A549 (cell line): ENCODE measurements around the gene PCGF2. TPM values are rescaled to one million over a fixed set of nuclear protein-coding genes. Genes with fewer than 3 reads are reported as not detected.

Source experiments
- ATAC-seq, 2 experiments: fragments of 200-7000 bp in 1 of 2; fragments of >200 bp in 1 of 2; cut with Nextera tagmentation in 1 of 2; cut with Tn5 transposase in 1 of 2; 3 replicates each; pipeline versions ENCODE4 v1.8.0 to v1.9.1; 2018 to 2020; ENCODE audit warnings: mild to moderate bottlenecking in 1 of 2, moderate library complexity in 1 of 2
- CTCF ChIA-PET: fragments of 300-600 bp; sonication (Branson Sonifier 250); formaldehyde crosslinking; extraction: SDS; loops from one replicate; lab custom pipeline; 2021; ENCODE audit warnings: antibody characterized with exemption, inconsistent platforms; lab: Yijun Ruan, JAX
- POLR2A ChIA-PET: fragments of 350-600 bp; formaldehyde crosslinking; extraction: SDS; loops from one replicate; lab custom pipeline; 2021; ENCODE audit warnings: antibody characterized with exemption, inconsistent platforms; lab: Yijun Ruan, JAX
- DNase-seq, 2 experiments: peaks; one replicate each; pipeline versions ENCODE4 v3.0.0 to v3.0.0-alpha.2; 2011 to 2016; ENCODE audit warnings: low read depth in 1 of 2, low spot score in 1 of 2
- FAIRE-seq: peaks from 2 replicates; lab custom pipeline; 2011; peaks lifted over from hg19 to GRCh38; lab: Jason Lieb, UNC
- H3K27ac ChIP-seq, 2 experiments: fragments of >200 bp; sonication (Bioruptor Twin); formaldehyde crosslinking; 3 replicates each; pipeline ENCODE4 v1.5.1; 2016 to 2017
- H3K4me1 ChIP-seq: fragments of >200 bp; sonication (Bioruptor Twin); formaldehyde crosslinking; 3 replicates; pipeline ENCODE4 v1.6.1; 2016
- H3K4me2 ChIP-seq: fragments of >200 bp; sonication (Bioruptor Twin); formaldehyde crosslinking; 3 replicates; pipeline ENCODE4 v1.6.1; 2016
- H3K4me3 ChIP-seq: fragments of >200 bp; sonication (Bioruptor Twin); formaldehyde crosslinking; 3 replicates; pipeline ENCODE4 v1.5.1; 2016
- H3K9me3 ChIP-seq: fragments of >200 bp; sonication (Bioruptor Twin); formaldehyde crosslinking; 3 replicates; pipeline ENCODE4 v1.6.1; 2016
- BHLHE40 ChIP-seq: IDR thresholded peaks from 2 replicates; pipeline ENCODE4 v1.6.1; 2012; ENCODE audit warnings: low read depth, low read length, inconsistent platforms
- CBX8 ChIP-seq: fragments of 200-600 bp; sonication (generic); IDR thresholded peaks from 2 replicates; pipeline ENCODE4 v1.6.1; 2016
- E2F6 ChIP-seq: IDR thresholded peaks from 2 replicates; pipeline ENCODE4 v1.6.1; 2012; ENCODE audit warnings: low read depth, borderline replicate concordance
- ESRRA ChIP-seq: fragments of 150-350 bp; IDR thresholded peaks from 2 replicates; pipeline ENCODE4 v1.6.1; 2014; ENCODE audit warnings: mild to moderate bottlenecking, low read length, borderline replicate concordance
- HES2 ChIP-seq: fragments of >200 bp; sonication (Bioruptor Twin); formaldehyde crosslinking; IDR thresholded peaks from 2 replicates; pipeline ENCODE4 v1.6.1; 2016
- HEYL ChIP-seq: fragments of 250-450 bp; sonication (Bioruptor Pico); IDR thresholded peaks from 2 replicates; pipeline ENCODE4 v1.8.0; 2021; ENCODE audit warnings: mild to moderate bottlenecking, moderate library complexity
- HOXA7 ChIP-seq: fragments of 250-450 bp; sonication (Bioruptor Pico); IDR thresholded peaks from 2 replicates; pipeline ENCODE4 v1.5.0; 2020; ENCODE audit warnings: mild to moderate bottlenecking, moderate library complexity
- JUNB ChIP-seq: fragments of >200 bp; sonication (Bioruptor Twin); formaldehyde crosslinking; IDR thresholded peaks from 2 replicates; pipeline ENCODE4 v1.6.1; 2016
- MYC ChIP-seq: IDR thresholded peaks from 2 replicates; pipeline ENCODE4 v1.6.1; 2012; ENCODE audit warnings: mild to moderate bottlenecking, inconsistent platforms, low read length, improper control_type of control experiment, borderline replicate concordance
- NFE2L2 ChIP-seq: fragments of 150-350 bp; conservative IDR thresholded peaks from 2 replicates; pipeline ENCODE4 v1.6.1; 2014; ENCODE audit warnings: low read length
- NPAS2 ChIP-seq: fragments of 250-450 bp; sonication (Bioruptor Pico); IDR thresholded peaks from 2 replicates; pipeline ENCODE4 v1.8.0; 2022; ENCODE audit warnings: mild to moderate bottlenecking, moderate library complexity, borderline replicate concordance
- POLR2A ChIP-seq: IDR thresholded peaks from 2 replicates; pipeline ENCODE4 v1.6.1; 2012; ENCODE audit warnings: mild to moderate bottlenecking, low read length
- RARB ChIP-seq: fragments of 250-450 bp; sonication (Bioruptor Pico); IDR thresholded peaks from 2 replicates; pipeline ENCODE4 v1.8.0; 2021; ENCODE audit warnings: mild to moderate bottlenecking, moderate library complexity
- SMC3 ChIP-seq: fragments of >200 bp; sonication (Bioruptor Twin); formaldehyde crosslinking; IDR thresholded peaks from 3 replicates; pipeline ENCODE4 v1.6.1; 2018; ENCODE audit warnings: inconsistent platforms
- TFCP2L1 ChIP-seq: fragments of 250-450 bp; sonication (Bioruptor Pico); IDR thresholded peaks from 2 replicates; pipeline ENCODE4 v1.5.0; 2021; ENCODE audit warnings: mild to moderate bottlenecking
- ZC3H11A ChIP-seq: fragments of 450-650 bp; IDR thresholded peaks from 2 replicates; pipeline ENCODE4 v1.6.1; 2014; ENCODE audit warnings: antibody characterized with exemption, mild to moderate bottlenecking
- ZFP36 ChIP-seq: fragments of 450-650 bp; IDR thresholded peaks from 2 replicates; pipeline ENCODE4 v1.6.1; 2014; ENCODE audit warnings: borderline replicate concordance; ENCODE audit not compliant: partially characterized antibody
- ZSCAN20 ChIP-seq: fragments of 250-450 bp; sonication (Bioruptor Pico); IDR thresholded peaks from 2 replicates; pipeline ENCODE4 v1.8.0; 2022; ENCODE audit warnings: mild to moderate bottlenecking, moderate library complexity
- WGBS: methylation state at CpG from one replicate; pipeline ENCODE4 v1.1.6; 2017; ENCODE audit errors: missing lambda C conversion rate; 5-methylcytosine and 5-hydroxymethylcytosine counted together
- polyA plus RNA-seq, 4 experiments: library from polyadenylated mRNA; depleted of rRNA in 3 of 4; stranded (reverse); fragments of >200 nt; fragmentation: RNase III in 1 of 4; extraction: RNeasy Plus Mini Kit Qiagen cat#74134 plus additional on column Dnase treatment in 1 of 4; gene quantifications; 2 replicates in 3 of 4; 3 replicates in 1 of 4; pipeline ENCODE4 v1.2.3, GENCODE V29; 2011 to 2017
- TF ChIP-seq, protein P1 (sequence below): IDR thresholded peaks from 2 replicates; pipeline ENCODE4 v1.6.1; 2012
- TF ChIP-seq, protein P2 (sequence below): IDR thresholded peaks from 2 replicates; pipeline ENCODE4 v1.6.1; 2012
- TF ChIP-seq, protein P3 (sequence below): fragments of 250-450 bp; sonication (Bioruptor Pico); IDR thresholded peaks from 2 replicates; pipeline ENCODE4 v1.5.0; 2021; ENCODE audit warnings: mild to moderate bottlenecking, moderate library complexity, borderline replicate concordance
- TF ChIP-seq, protein P4 (sequence below): fragments of 150-350 bp; IDR thresholded peaks from 2 replicates; pipeline ENCODE4 v1.6.1; 2014; ENCODE audit warnings: low read depth, mild to moderate bottlenecking, low read length

PCGF2 gene
- polyA plus RNA-seq, 2 of the 4 experiments (the other 2 are of a cell fraction) = 19.9 to 43.6 TPM

DNA sequence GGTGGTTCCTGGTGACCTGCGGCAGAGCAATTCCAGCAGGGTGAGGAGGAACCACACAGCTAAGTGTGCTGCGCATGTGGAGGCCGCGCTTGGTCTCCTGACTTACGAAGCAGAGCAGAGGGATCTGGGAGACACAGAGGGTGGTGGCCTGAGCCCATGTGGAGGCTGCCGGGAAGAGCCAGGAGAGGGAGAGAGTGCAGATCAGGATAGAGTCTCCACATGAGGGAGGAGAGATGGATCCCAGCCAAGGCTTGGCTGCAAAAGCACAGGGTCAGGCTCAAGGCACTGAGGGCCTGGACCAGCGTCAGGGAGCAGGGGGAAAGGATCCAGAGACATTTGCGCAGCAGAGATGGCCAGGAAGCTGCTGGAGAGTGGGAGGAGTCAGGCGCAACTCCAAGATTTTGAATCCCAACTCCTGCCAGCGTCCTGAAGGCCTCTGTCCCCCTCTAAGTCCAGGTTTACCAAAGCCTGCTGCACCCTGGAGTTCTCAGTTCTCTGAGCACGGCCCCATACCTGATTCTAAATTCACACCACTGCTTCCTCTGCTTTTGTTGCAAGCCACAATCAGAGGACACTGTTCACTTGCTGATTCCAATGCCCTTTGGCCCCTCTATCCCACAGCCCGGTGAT is 54.3 kb downstream of the PCGF2 start:
- no peak overlapping the region for H3K4me3 ChIP-seq
- no peaks in the 10 kb centered on the region for H3K4me1 ChIP-seq
- no peak overlapping the region for H3K4me2 ChIP-seq
- ChIA-PET POLR2A (no interaction called here), CTCF (interaction anchor here (1.0 to 9.8 kb wide), 3 partner anchors 17 to 41 kb away, joined by 3 to 51 read pairs (median 3); no protein-coding TSS in a partner anchor)
- no peaks in the 10 kb centered on the region for H3K9me3 ChIP-seq
- TF ChIP-seq NFE2L2 (no peak), ZC3H11A (no peak), TFCP2L1 (CRISPR knock-in tag) (no peak), CBX8 (no peak), POLR2A (no peak), SMC3 (no peak), RARB (CRISPR knock-in tag) (no peak), HOXA7 (no peak), NPAS2 (CRISPR knock-in tag) (no peak), HES2 (no peak)
- TF ChIP-seq, protein P1, sequence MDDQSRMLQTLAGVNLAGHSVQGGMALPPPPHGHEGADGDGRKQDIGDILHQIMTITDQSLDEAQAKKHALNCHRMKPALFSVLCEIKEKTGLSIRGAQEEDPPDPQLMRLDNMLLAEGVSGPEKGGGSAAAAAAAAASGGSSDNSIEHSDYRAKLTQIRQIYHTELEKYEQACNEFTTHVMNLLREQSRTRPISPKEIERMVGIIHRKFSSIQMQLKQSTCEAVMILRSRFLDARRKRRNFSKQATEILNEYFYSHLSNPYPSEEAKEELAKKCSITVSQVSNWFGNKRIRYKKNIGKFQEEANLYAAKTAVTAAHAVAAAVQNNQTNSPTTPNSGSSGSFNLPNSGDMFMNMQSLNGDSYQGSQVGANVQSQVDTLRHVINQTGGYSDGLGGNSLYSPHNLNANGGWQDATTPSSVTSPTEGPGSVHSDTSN = no peak
- TF ChIP-seq, protein P2, sequence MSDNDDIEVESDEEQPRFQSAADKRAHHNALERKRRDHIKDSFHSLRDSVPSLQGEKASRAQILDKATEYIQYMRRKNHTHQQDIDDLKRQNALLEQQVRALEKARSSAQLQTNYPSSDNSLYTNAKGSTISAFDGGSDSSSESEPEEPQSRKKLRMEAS = no peak
- TF ChIP-seq, protein P3, sequence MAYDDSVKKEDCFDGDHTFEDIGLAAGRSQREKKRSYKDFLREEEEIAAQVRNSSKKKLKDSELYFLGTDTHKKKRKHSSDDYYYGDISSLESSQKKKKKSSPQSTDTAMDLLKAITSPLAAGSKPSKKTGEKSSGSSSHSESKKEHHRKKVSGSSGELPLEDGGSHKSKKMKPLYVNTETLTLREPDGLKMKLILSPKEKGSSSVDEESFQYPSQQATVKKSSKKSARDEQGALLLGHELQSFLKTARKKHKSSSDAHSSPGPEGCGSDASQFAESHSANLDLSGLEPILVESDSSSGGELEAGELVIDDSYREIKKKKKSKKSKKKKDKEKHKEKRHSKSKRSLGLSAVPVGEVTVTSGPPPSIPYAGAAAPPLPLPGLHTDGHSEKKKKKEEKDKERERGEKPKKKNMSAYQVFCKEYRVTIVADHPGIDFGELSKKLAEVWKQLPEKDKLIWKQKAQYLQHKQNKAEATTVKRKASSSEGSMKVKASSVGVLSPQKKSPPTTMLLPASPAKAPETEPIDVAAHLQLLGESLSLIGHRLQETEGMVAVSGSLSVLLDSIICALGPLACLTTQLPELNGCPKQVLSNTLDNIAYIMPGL (CRISPR knock-in tag) = no peak
- H3K27ac ChIP-seq = no peak overlapping the region
- DNase-seq = no peak
- peak; percentile 14 to 55; a peak in 3 of 6 replicates for ATAC-seq
- FAIRE-seq = no peak
- 77% methylated on average over 12 of the region's 12 CpGs for WGBS

- POLR2A ChIA-PET = no interaction called here
- H3K4me2 ChIP-seq = no peak overlapping the region
- ATAC-seq (no peak), DNase-seq (no peak), FAIRE-seq (no peak)
- WGBS = 88% methylated on average over 4 of the region's 4 CpGs
- H3K4me3 ChIP-seq = no peak overlapping the region
- CTCF ChIA-PET = interaction anchor here (0.5 to 9.8 kb wide), 5 partner anchors 14 to 44 kb away, joined by 4 to 51 read pairs (median 6); no protein-coding TSS in a partner anchor
- no peaks in the 10 kb centered on the region for H3K4me1 ChIP-seq
- TF ChIP-seq HEYL (CRISPR knock-in tag) (no peak), ZSCAN20 (no peak), POLR2A (no peak), ZFP36 (no peak), MYC (no peak), NPAS2 (CRISPR knock-in tag) (no peak), E2F6 (no peak), ESRRA (no peak), BHLHE40 (no peak), NFE2L2 (no peak), JUNB (no peak), RARB (CRISPR knock-in tag) (no peak)
- TF ChIP-seq, protein P4, sequence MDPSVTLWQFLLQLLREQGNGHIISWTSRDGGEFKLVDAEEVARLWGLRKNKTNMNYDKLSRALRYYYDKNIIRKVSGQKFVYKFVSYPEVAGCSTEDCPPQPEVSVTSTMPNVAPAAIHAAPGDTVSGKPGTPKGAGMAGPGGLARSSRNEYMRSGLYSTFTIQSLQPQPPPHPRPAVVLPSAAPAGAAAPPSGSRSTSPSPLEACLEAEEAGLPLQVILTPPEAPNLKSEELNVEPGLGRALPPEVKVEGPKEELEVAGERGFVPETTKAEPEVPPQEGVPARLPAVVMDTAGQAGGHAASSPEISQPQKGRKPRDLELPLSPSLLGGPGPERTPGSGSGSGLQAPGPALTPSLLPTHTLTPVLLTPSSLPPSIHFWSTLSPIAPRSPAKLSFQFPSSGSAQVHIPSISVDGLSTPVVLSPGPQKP = no peak
- no peak overlapping the region for H3K27ac ChIP-seq
- no peaks in the 10 kb centered on the region for H3K9me3 ChIP-seq
These were observed 57.0 kb downstream of the PCGF2 start for GRCh38 chr17:38691154-38691553.
